Neural crest cell (in vitro differentiated cells): ENCODE data around the gene TIFAB. TPM values are rescaled to one million over a fixed set of nuclear protein-coding genes. Genes with fewer than 3 reads are reported as not detected.
A peak's percentile ranks its signal among the peaks of the same experiment; 100 is the strongest.

Source experiments
- DNase-seq: peaks from one replicate; pipeline ENCODE4 v3.0.0; 2021; ENCODE audit warnings: low read depth, mixed read lengths, low spot score
- H3K27ac Mint-ChIP-seq: one replicate; pipeline ENCODE4 v1.8.0; 2021; ENCODE audit warnings: mild to moderate bottlenecking, mixed read lengths; ENCODE audit not compliant: unreplicated experiment
- H3K27me3 Mint-ChIP-seq: 2 replicates; pipeline ENCODE4 v1.8.0; 2021; ENCODE audit warnings: low read depth, mild to moderate bottlenecking, mixed read lengths
- H3K36me3 Mint-ChIP-seq: 2 replicates; pipeline ENCODE4 v1.8.0; 2021; ENCODE audit warnings: low read depth, mild to moderate bottlenecking, mixed read lengths
- H3K4me1 Mint-ChIP-seq: 2 replicates; pipeline ENCODE4 v1.8.0; 2021; ENCODE audit warnings: mixed read lengths
- H3K4me3 Mint-ChIP-seq: one replicate; pipeline ENCODE4 v1.8.0; 2021; ENCODE audit warnings: mild to moderate bottlenecking, mixed read lengths
- H3K9me3 Mint-ChIP-seq: 2 replicates; pipeline ENCODE4 v1.8.0; 2021; ENCODE audit warnings: mixed read lengths
- CTCF ChIP-seq: fragments of 200-600 bp; sonication (generic); conservative IDR thresholded peaks from 2 replicates; pipeline ENCODE4 v1.5.0; 2021; ENCODE audit warnings: antibody characterized with exemption, mild to moderate bottlenecking
- total RNA-seq: library from RNA; stranded (reverse); gene quantifications from 2 replicates; pipeline ENCODE4 v1.2.1, GENCODE V29; 2021

TIFAB gene
- total RNA-seq, 1 donor from 2014 or later: not detected

GRCh38 chr5:135493406-135494180 is 41.4 kb upstream of the TIFAB start:
- Mint-ChIP-seq H3K27ac (no peak overlapping the region), H3K27me3 (peaks cover 99% of the 10 kb centered on the region), H3K9me3 (no peaks in the 10 kb centered on the region), H3K4me1 (peaks cover 28% of the 10 kb centered on the region), H3K4me3 (no peak overlapping the region), H3K36me3 (no peaks in the 10 kb centered on the region)
- no peak for TF ChIP-seq CTCF
- no peak for DNase-seq

GRCh38 chr5:135492319-135492626 is 40.1 kb upstream of the TIFAB start:
- no peak for DNase-seq
- Mint-ChIP-seq H3K9me3 (no peaks in the 10 kb centered on the region), H3K4me3 (no peak overlapping the region), H3K27me3 (peaks cover 99% of the 10 kb centered on the region), H3K36me3 (no peaks in the 10 kb centered on the region), H3K4me1 (peaks cover 39% of the 10 kb centered on the region), H3K27ac (no peak overlapping the region)
- no peak for TF ChIP-seq CTCF

- peaks cover 99% of the 10 kb centered on the region for H3K27me3 Mint-ChIP-seq
- H3K9me3 Mint-ChIP-seq: no peaks in the 10 kb centered on the region
- peaks cover 39% of the 10 kb centered on the region for H3K4me1 Mint-ChIP-seq
- no peak for DNase-seq
- TF ChIP-seq CTCF: no peak
- no peak overlapping the region for H3K27ac Mint-ChIP-seq
- no peak overlapping the region for H3K4me3 Mint-ChIP-seq
- no peaks in the 10 kb centered on the region for H3K36me3 Mint-ChIP-seq
Observed at GRCh38 chr5:135491552-135492318, 39.6 kb upstream of the TIFAB start.

GRCh38 chr5:135491038-135491551 is 38.9 kb upstream of the TIFAB start:
- DNase-seq: no peak
- H3K4me1 Mint-ChIP-seq: peaks cover 39% of the 10 kb centered on the region

More at GRCh38 chr5:135491038-135491551, 38.9 kb upstream of the TIFAB start:
- Mint-ChIP-seq H3K4me3 (peak overlapping the region; percentile 44), H3K36me3 (no peaks in the 10 kb centered on the region), H3K27me3 (peaks cover 100% of the 10 kb centered on the region), H3K27ac (no peak overlapping the region), H3K9me3 (no peaks in the 10 kb centered on the region)
- no peak for TF ChIP-seq CTCF
